T-cell (primary cell): Measurements from ENCODE around the gene RGS3. TPM values are rescaled to one million over a fixed set of nuclear protein-coding genes. Genes with fewer than 3 reads are reported as not detected.

Source experiments
- ATAC-seq, 4 experiments: fragments of 200-7000 bp in 3 of 4; fragments of 150-1000 bp in 1 of 4; cut with Tn5 transposase; replicated peaks in 1 of 4; 1 replicate in 3 of 4; 2 replicates in 1 of 4; pipeline ENCODE4 v1.10.0; 2021; ENCODE audit warnings: moderate library complexity in 3 of 4, mild to moderate bottlenecking in 2 of 4, moderate number of reproducible peaks in 1 of 4
- CTCF ChIA-PET, 2 donors: fragments of 300-600 bp; sonication (Branson Sonifier 250); formaldehyde crosslinking; loops; one replicate each; lab custom pipeline; 2022; ENCODE audit warnings: antibody characterized with exemption in 2 of 2; lab: Charles Lee
- POLR2A ChIA-PET, 2 donors: fragments of 300-600 bp; sonication (Branson Sonifier 250); formaldehyde crosslinking; loops; one replicate each; lab custom pipeline; 2022; ENCODE audit warnings: antibody characterized with exemption in 2 of 2; lab: Charles Lee
- DNase-seq, 35 experiments: peaks; one replicate each; pipeline versions ENCODE4 v3.0.0 to v3.0.0-alpha.2; 2013 to 2023
- H3K27ac ChIP-seq: one replicate; pipeline ENCODE4 v1.5.1; 2013; ENCODE audit warnings: low read length
- H3K27me3 ChIP-seq, 2 experiments: replicated peaks in 1 of 2; 1 replicate in 1 of 2; 2 replicates in 1 of 2; pipeline versions ENCODE4 v1.6.1 to v1.7.0; 2013; ENCODE audit warnings: low read length in 1 of 2, mixed read lengths in 1 of 2; ENCODE audit not compliant: control insufficient read depth in 2 of 2, insufficient read depth in 2 of 2; ENCODE audit errors: extremely low read depth in 1 of 2
- H3K36me3 ChIP-seq, 2 donors: 1 replicate in 1 of 2; 2 replicates in 1 of 2; pipeline versions ENCODE4 v1.6.1 to v1.7.0; 2013; ENCODE audit warnings: low read length in 1 of 2; ENCODE audit not compliant: control insufficient read depth in 2 of 2, insufficient read depth in 1 of 2; ENCODE audit errors: extremely low read depth in 1 of 2
- H3K4me1 ChIP-seq, 2 experiments: 1 replicate in 1 of 2; 2 replicates in 1 of 2; pipeline versions ENCODE4 v1.6.1 to v1.7.0; 2013; ENCODE audit warnings: low read length in 2 of 2, mixed read lengths in 1 of 2; ENCODE audit not compliant: insufficient read depth in 2 of 2, control insufficient read depth in 1 of 2; ENCODE audit errors: extremely low read depth in 1 of 2
- H3K4me3 ChIP-seq, 2 donors: 1 replicate in 1 of 2; 2 replicates in 1 of 2; pipeline versions ENCODE4 v1.5.1 to v1.7.0; 2013; ENCODE audit warnings: mild to moderate bottlenecking in 2 of 2, low read length in 1 of 2, moderate library complexity in 1 of 2; ENCODE audit not compliant: control insufficient read depth in 1 of 2; ENCODE audit errors: extremely low read depth in 1 of 2
- H3K9me3 ChIP-seq: 2 replicates; pipeline ENCODE4 v1.7.0; 2013
- H3K27ac Mint-ChIP-seq, 2 donors: one replicate each; pipeline ENCODE4 v1.8.0; 2020 to 2021; ENCODE audit warnings: mild to moderate bottlenecking in 2 of 2, mixed read lengths in 2 of 2
- H3K27me3 Mint-ChIP-seq, 2 donors: one replicate each; pipeline ENCODE4 v1.8.0; 2021 to 2022; ENCODE audit warnings: mixed read lengths in 2 of 2
- H3K36me3 Mint-ChIP-seq: one replicate; pipeline ENCODE4 v1.8.0; 2021; ENCODE audit warnings: mixed read lengths
- H3K4me1 Mint-ChIP-seq, 3 donors: one replicate each; pipeline ENCODE4 v1.8.0; 2020 to 2022; ENCODE audit warnings: mixed read lengths in 3 of 3, mild to moderate bottlenecking in 1 of 3
- H3K4me3 Mint-ChIP-seq, 3 donors: one replicate each; pipeline ENCODE4 v1.8.0; 2020 to 2022; ENCODE audit warnings: mild to moderate bottlenecking in 3 of 3, mixed read lengths in 3 of 3, moderate library complexity in 3 of 3
- H3K9me3 Mint-ChIP-seq, 3 donors: one replicate each; pipeline ENCODE4 v1.8.0; 2020 to 2022; ENCODE audit warnings: mixed read lengths in 3 of 3
- WGBS: methylation state at CpG from one replicate; pipeline ENCODE4 v1.1.5; 2013; ENCODE audit warnings: missing lambda C conversion rate; ENCODE audit not compliant: insufficient coverage; 5-methylcytosine and 5-hydroxymethylcytosine counted together
- total RNA-seq, 35 experiments: library from RNA in 6 of 35; stranded (reverse) in 6 of 35; fragments of 120-200 nt in 1 of 35; gene quantifications; one replicate each; pipeline versions ENCODE4 v1.2.1 to v1.2.4 and lab custom pipeline; 2013 to 2026

Gene RGS3
- total RNA-seq, 5 donors from 2014 or later (not counting 1 experiment from before 2014, with no cell fraction given): 15.9 to 36.5 (median 24.9) TPM

DNA sequence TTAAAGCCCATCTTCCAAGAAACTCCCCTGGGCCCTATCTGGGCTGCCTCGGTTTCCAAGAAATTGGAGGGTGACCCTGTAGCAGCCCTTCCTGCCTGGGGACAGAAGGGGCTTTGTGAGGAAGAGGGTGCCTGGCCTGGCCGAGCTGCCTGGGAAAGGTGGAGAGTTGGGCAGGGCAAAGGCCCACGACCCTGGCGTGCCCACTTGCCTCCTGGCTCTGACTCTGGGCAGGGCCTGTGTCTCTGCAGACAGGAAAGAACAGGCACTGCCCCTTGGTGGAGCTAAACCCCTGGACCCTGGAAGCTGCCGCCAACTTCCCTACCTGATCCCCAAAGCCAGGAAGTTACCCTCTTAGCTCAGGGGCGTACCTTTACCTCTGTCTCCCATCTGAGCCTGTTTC is 149.3 kb downstream of the RGS3 start:
- ChIA-PET CTCF (no interaction called here), POLR2A (no interaction called here)
- Histone ChIP-seq H3K27ac (no peak overlapping the region), H3K4me3 (no peak overlapping the region), H3K4me1 (no peaks in the 10 kb centered on the region), H3K36me3 (no peaks in the 10 kb centered on the region), H3K9me3 (no peaks in the 10 kb centered on the region), H3K27me3 (peaks cover 0 to 3% of the 10 kb centered on the region in 2 experiments)
- ATAC-seq (no peak), DNase-seq (no peak)
- H3K27me3 Mint-ChIP-seq: no peaks in the 10 kb centered on the region
- H3K4me1 Mint-ChIP-seq: peaks cover 0 to 7% (median 6%) of the 10 kb centered on the region in 3 donors
- H3K36me3 Mint-ChIP-seq: no peaks in the 10 kb centered on the region
- WGBS: 82% methylated on average over 3 of the region's 6 CpGs
- no peaks in the 10 kb centered on the region for H3K9me3 Mint-ChIP-seq
- no peak overlapping the region for H3K27ac Mint-ChIP-seq
- H3K4me3 Mint-ChIP-seq: no peak overlapping the region

DNA sequence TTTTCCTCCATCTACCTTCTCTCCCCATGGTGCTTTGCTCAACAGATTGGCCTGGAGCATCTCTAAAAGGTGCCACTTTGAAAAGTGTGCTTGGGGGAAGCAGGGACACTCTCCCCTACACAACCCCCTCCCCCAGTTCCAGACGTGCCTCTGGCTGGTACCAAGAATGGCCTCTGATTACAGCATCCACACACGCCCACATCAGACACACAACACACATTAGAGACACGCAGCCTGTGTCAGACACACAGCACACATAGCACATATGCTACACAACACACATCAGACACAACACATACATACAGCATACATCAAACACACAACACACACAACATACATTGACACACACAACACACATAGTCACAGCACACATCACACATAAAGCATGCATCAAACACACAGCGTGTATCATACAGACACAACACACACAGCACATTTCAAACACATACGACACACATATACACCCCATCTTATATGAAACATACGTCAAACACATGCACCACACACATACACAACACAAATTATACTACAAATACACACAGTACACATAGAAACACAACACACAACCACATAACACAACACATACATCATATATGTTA is 150.4 kb downstream of the RGS3 start:
- 83% methylated on average over 5 of the region's 6 CpGs for WGBS
- no peak overlapping the region for H3K4me3 ChIP-seq
- Mint-ChIP-seq H3K27ac (no peak overlapping the region), H3K4me1 (peaks cover 0 to 7% (median 6%) of the 10 kb centered on the region in 3 donors), H3K9me3 (no peaks in the 10 kb centered on the region), H3K4me3 (no peak overlapping the region), H3K36me3 (no peaks in the 10 kb centered on the region), H3K27me3 (peaks cover 0 to under 1% of the 10 kb centered on the region in 2 donors)
- no peaks in the 10 kb centered on the region for H3K36me3 ChIP-seq
- ATAC-seq (no peak), DNase-seq (no peak)
- H3K4me1 ChIP-seq: no peaks in the 10 kb centered on the region
- H3K9me3 ChIP-seq: no peaks in the 10 kb centered on the region
- CTCF ChIA-PET: no interaction called here
- no peak overlapping the region for H3K27ac ChIP-seq
- H3K27me3 ChIP-seq: peaks cover 0 to 3% of the 10 kb centered on the region in 2 experiments
- POLR2A ChIA-PET: no interaction called here

DNA sequence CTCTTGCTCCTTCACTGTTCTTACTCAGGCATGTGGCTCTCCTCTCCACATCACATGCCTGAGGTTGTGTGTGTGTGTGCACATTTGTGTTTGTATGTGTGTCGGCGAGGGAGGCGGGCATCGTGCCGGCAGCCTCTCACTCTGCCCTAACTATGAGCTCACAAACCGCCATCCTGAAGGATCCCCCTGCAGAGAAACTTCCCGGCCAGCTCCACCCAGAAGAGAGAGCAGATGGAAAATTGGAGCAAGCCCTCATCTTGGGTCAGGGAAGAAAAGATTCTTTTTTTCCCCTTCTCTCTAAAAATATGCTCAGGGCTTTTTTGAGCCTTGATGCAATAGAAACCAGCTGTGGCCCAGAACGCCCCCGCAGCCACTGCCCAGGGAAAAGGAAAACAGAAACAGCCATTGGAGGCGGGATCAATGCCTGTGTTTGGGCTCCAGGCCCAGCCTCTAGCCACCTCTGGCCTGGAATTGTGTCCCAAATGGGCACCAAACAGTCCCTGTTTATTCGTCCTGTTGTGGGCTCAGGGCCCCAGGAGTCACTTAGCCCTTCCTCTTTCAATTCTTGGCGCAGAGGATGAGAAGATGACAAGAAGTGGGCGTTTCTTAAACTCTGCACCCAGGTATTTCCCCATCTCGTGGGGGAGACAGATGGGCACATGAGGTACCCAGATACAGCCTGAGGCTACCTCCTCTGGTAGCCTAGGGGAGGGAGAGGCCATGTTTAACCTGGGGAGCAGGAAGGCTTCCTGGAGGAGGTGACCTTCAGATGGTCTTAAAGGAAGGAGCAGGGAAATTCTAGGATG is 151.5 kb downstream of the RGS3 start:
- Histone ChIP-seq H3K27ac (no peak overlapping the region), H3K36me3 (no peaks in the 10 kb centered on the region), H3K4me3 (no peak overlapping the region), H3K9me3 (no peaks in the 10 kb centered on the region), H3K27me3 (peaks cover 0 to 10% of the 10 kb centered on the region in 2 experiments), H3K4me1 (no peaks in the 10 kb centered on the region)
- DNase-seq (no peak), ATAC-seq (no peak)
- 65% methylated on average over 5 of the region's 14 CpGs for WGBS
- ChIA-PET CTCF (no interaction called here), POLR2A (no interaction called here)
- no peaks in the 10 kb centered on the region for H3K9me3 Mint-ChIP-seq
- no peaks in the 10 kb centered on the region for H3K36me3 Mint-ChIP-seq
- no peak overlapping the region for H3K27ac Mint-ChIP-seq
- peaks cover 0 to 5% of the 10 kb centered on the region in 2 donors for H3K27me3 Mint-ChIP-seq
- H3K4me3 Mint-ChIP-seq: no peak overlapping the region
- H3K4me1 Mint-ChIP-seq: peaks cover 0 to 9% (median 6%) of the 10 kb centered on the region in 3 donors

DNA sequence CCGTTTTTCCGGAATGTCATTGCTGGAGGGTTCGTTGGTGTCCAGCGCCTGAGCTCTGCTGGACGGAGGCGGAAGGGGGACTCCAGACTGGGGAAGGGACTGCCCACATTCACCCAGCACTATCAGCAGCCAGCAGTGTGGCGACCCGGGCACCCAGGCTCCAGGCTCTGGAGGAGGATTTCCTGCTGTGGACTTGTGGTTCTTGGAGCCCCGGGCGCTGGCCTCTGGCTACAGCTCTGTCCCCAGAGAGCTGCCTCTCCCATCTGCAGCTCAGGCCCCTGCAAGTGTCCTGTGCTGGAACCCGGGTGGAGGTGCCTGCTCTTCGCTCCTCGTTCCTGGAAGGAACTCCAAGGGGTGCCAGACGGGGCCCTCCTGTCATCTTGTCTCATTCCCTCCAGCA is 152.6 kb downstream of the RGS3 start:
- H3K9me3 ChIP-seq: no peaks in the 10 kb centered on the region
- H3K36me3 Mint-ChIP-seq: no peaks in the 10 kb centered on the region
- no peaks in the 10 kb centered on the region for H3K4me1 ChIP-seq
- peaks cover 0 to 5% of the 10 kb centered on the region in 2 donors for H3K27me3 Mint-ChIP-seq
- ATAC-seq: no peak
- no peak overlapping the region for H3K27ac ChIP-seq
- ChIA-PET CTCF (no interaction called here), POLR2A (no interaction called here)
- H3K27ac Mint-ChIP-seq: no peak overlapping the region
- H3K4me3 Mint-ChIP-seq: no peak overlapping the region
- no peak overlapping the region for H3K4me3 ChIP-seq
- no peaks in the 10 kb centered on the region for H3K9me3 Mint-ChIP-seq
- DNase-seq: no peak
- H3K36me3 ChIP-seq: no peaks in the 10 kb centered on the region
- 67% methylated on average over 8 of the region's 14 CpGs for WGBS
- peaks cover 0 to 9% (median 6%) of the 10 kb centered on the region in 3 donors for H3K4me1 Mint-ChIP-seq
- H3K27me3 ChIP-seq: peaks cover 0 to 18% of the 10 kb centered on the region in 2 experiments

DNA sequence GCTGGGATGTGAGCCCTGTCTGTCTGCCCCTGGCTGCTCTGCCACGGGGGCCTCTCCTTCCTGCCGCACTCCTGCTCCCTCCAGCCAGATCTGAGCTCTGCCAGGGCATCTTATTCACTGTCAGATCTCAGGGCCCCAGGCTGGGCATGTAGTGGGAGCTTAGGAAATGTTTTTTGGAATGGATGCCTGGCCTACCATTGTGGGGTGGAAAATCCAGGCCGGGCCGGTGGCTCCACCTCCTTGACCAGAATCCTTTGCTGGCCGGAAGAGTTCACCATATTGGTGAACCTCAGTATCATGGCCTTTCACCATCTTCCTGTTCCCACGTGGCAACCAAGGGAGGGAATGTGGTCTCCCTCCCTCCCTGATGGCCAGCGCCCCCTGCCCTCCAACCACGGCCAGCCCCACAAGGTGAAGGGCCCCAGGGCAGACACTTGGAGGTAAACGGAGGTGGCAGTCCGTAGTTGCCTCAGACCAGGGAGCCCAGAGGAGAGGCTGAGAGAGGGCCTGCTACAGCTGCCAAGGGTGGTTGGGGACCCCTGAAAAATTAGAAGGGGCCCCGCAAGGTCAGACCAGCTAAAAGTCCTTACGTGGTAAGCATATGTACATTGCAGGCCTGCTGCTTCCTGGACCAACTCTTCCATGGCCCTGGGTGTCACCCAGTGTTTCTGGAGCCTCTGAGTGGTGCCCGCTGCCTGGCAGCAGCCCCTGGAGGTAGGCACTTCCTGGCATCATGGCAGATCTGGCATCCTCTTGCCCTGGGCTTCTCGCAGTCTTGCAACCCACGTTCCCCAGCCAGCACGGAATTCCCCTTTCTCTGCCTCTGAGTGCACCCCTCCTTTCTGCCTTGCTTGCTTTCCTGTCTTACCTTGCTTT is 153.3 kb downstream of the RGS3 start:
- Mint-ChIP-seq H3K27me3 (peaks cover 0 to 6% of the 10 kb centered on the region in 2 donors), H3K9me3 (no peaks in the 10 kb centered on the region), H3K4me1 (peaks cover 0 to 9% (median 6%) of the 10 kb centered on the region in 3 donors), H3K4me3 (no peak overlapping the region), H3K36me3 (no peaks in the 10 kb centered on the region), H3K27ac (no peak overlapping the region)
- H3K27me3 ChIP-seq: peaks cover 0 to 23% of the 10 kb centered on the region in 2 experiments
- CTCF ChIA-PET: interaction anchor here in 1 of 2 donors (0.7 kb wide), 1 partner anchor 37 kb away, joined by 4 read pairs; no protein-coding TSS in a partner anchor
- ATAC-seq (no peak), DNase-seq (no peak)
- H3K27ac ChIP-seq: no peak overlapping the region
- H3K4me1 ChIP-seq: no peaks in the 10 kb centered on the region
- 69% methylated on average over 11 of the region's 16 CpGs for WGBS
- H3K4me3 ChIP-seq: no peak overlapping the region
- H3K36me3 ChIP-seq: no peaks in the 10 kb centered on the region
- no peaks in the 10 kb centered on the region for H3K9me3 ChIP-seq
- POLR2A ChIA-PET: no interaction called here

DNA sequence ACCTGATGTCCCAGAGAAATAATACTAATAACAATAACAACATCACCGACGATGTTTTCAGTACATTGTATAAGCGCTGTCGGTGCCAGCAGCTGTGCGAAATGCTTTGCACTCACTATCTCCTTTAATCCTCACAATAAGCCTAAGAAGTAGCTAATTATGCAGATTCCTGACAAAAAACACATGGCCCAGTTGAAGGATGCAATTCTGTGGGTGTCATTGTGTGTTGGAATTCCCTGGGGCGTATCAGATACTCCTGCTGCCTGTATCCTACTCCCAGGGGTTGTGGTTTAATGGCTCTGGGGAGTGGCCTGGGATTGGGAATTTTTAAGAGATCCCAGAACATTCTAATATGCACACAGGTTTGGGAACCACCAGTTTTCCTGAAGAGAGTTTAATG is 154.0 kb downstream of the RGS3 start:
- CTCF ChIA-PET: interaction anchor here in 1 of 2 donors (0.7 kb wide), 1 partner anchor 37 kb away, joined by 4 read pairs; no protein-coding TSS in a partner anchor
- no peaks in the 10 kb centered on the region for H3K36me3 ChIP-seq
- Mint-ChIP-seq H3K4me3 (no peak overlapping the region), H3K36me3 (no peaks in the 10 kb centered on the region), H3K27ac (no peak overlapping the region), H3K27me3 (peaks cover 0 to 6% of the 10 kb centered on the region in 2 donors), H3K4me1 (peaks cover 0 to 9% (median 6%) of the 10 kb centered on the region in 3 donors), H3K9me3 (no peaks in the 10 kb centered on the region)
- no peaks in the 10 kb centered on the region for H3K4me1 ChIP-seq
- no peak for DNase-seq
- H3K27me3 ChIP-seq: peaks cover 0 to 23% of the 10 kb centered on the region in 2 experiments
- H3K4me3 ChIP-seq: no peak overlapping the region
- H3K27ac ChIP-seq: no peak overlapping the region
- POLR2A ChIA-PET: no interaction called here
- no peaks in the 10 kb centered on the region for H3K9me3 ChIP-seq
- ATAC-seq: no peak
- WGBS: 90% methylated on average over 2 of the region's 6 CpGs
